ENCODE data around the gene BCL2.

BCL2 gene

DNA sequence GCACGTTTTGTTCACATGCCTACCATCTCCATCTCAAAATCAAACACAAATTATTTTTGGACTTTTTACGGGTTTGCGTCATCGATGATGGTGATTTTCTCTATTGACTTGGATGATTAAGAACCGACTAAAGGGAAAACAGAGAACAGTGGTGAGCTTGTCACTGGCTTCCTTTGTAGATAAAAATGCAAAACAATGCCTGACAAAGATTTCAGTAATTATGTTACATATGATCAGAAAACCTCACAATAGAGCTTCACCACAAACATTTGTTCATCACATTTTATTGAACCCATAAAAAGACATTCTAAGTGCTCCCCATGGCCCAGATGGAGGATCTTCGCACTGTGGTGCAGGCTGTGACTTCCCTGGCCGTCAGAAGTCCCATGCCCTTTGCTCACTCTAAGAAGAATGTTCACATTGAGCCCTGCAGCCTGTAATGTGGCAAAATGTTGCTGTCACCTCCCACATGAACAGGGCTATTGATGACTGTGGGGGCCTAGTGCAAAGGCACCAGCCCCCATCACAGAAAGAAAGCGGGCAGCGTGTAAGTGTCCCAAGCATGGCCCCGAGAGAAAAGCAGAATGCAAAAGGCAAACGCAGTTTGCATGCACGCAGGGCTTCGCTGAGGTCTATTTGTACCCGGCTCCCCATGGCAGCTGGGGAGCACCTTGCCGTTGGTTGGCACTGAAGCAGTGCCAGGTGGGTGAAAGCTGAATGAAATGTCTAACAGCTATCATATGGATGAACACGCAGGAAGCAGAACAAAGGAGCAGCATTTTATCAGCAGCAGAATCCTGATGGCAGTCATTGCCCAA, 60.6 kb downstream of the BCL2 start:
- H3K4me3 ChIP-seq (ENCODE audit: low read depth, low read length): no peak overlapping the region
- TF ChIP-seq, protein P1, sequence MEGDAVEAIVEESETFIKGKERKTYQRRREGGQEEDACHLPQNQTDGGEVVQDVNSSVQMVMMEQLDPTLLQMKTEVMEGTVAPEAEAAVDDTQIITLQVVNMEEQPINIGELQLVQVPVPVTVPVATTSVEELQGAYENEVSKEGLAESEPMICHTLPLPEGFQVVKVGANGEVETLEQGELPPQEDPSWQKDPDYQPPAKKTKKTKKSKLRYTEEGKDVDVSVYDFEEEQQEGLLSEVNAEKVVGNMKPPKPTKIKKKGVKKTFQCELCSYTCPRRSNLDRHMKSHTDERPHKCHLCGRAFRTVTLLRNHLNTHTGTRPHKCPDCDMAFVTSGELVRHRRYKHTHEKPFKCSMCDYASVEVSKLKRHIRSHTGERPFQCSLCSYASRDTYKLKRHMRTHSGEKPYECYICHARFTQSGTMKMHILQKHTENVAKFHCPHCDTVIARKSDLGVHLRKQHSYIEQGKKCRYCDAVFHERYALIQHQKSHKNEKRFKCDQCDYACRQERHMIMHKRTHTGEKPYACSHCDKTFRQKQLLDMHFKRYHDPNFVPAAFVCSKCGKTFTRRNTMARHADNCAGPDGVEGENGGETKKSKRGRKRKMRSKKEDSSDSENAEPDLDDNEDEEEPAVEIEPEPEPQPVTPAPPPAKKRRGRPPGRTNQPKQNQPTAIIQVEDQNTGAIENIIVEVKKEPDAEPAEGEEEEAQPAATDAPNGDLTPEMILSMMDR (IDR thresholded peaks at IDR 0.05; ENCODE audit: insufficient read depth, low read depth, low read length, missing control alignments): no peak
- DNase-seq (ENCODE audit: low read depth): no peak

DNA sequence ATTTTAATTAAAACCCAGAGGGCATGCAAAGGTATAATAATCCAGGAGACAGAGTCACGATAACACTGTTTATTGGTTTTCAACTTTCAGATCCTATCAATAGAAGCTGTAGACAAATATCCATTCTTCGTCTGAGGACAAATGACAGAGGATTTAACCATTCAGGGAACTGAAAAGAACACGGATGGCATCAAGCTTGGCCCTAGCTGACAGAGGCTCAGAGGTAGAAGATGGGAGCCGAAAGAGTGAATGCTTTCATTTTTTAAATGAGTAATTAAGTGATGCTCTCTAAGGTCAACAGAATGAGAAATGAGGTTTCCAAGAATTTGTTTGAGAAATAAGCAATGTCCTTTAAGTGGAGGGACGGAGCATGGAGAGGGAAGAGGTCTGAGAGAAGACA, 62.1 kb downstream of the BCL2 start:
- DNase-seq (ENCODE audit: low read depth): peak; percentile 55
- peak overlapping the region; percentile 3; the same call in 1 of the 2 replicates for H3K4me3 ChIP-seq (ENCODE audit: low read depth, low read length)
- TF ChIP-seq, protein P1 (IDR thresholded peaks at IDR 0.05; ENCODE audit: insufficient read depth, low read depth, low read length, missing control alignments): no peak

DNA sequence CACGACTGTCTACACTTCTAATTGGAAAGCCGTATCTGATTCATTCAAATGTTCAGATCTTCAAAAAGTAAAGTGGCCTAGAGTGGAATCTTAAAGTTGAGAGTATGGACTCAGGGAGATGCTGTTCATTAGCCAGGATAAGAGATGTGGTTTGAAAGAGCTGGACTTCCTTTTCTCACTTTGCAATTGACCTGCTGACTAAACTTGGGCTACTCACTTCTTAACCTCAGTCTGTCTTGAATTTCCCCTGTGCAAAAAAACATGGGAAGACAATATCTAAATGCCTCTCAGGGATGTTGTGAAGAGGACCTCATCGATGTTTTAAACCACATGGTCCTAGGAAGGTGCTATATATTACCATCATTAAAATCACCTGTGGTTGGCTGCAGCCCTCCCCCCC, 64.1 kb downstream of the BCL2 start:
- TF ChIP-seq, protein P1 (IDR thresholded peaks at IDR 0.05; ENCODE audit: insufficient read depth, low read depth, low read length, missing control alignments): no peak
- no peak overlapping the region for H3K4me3 ChIP-seq (ENCODE audit: low read depth, low read length)
- peak; percentile 52 for DNase-seq (ENCODE audit: low read depth)

DNA sequence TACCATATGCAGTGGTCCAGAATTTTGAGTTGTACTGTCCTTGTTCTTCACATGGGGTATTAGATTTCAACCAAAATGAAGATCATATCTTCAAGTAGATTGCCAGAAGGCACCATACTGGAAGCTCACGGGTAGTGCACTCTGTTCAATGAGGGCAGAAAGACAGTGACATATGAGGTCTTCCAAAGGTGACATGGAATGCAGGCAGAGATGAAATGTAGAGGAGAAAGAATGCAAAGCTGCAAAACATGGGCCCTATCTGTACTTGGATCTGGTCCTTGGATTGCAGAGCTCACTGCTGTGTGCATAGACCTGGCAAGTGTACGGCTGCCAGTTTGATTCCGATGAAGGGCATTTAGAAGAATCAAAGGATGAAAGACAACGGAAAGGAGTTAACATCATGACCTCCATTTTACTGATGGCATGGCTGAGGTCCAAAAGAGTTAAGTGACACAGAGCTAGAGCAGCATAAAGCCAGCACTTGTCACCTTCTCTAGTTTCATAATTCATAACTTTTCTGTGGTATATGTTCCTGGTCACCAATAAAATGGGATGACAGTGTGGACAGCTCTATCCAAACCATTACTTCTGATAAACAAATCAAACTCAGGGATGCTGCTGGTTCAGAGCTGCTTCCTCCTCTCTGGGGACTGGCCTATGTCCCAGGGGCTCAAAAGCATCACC, 64.7 kb downstream of the BCL2 start:
- no peak for DNase-seq (ENCODE audit: low read depth)
- TF ChIP-seq, protein P1 (IDR thresholded peaks at IDR 0.05; ENCODE audit: insufficient read depth, low read depth, low read length, missing control alignments): no peak
- H3K4me3 ChIP-seq (ENCODE audit: low read depth, low read length): no peak overlapping the region

DNA sequence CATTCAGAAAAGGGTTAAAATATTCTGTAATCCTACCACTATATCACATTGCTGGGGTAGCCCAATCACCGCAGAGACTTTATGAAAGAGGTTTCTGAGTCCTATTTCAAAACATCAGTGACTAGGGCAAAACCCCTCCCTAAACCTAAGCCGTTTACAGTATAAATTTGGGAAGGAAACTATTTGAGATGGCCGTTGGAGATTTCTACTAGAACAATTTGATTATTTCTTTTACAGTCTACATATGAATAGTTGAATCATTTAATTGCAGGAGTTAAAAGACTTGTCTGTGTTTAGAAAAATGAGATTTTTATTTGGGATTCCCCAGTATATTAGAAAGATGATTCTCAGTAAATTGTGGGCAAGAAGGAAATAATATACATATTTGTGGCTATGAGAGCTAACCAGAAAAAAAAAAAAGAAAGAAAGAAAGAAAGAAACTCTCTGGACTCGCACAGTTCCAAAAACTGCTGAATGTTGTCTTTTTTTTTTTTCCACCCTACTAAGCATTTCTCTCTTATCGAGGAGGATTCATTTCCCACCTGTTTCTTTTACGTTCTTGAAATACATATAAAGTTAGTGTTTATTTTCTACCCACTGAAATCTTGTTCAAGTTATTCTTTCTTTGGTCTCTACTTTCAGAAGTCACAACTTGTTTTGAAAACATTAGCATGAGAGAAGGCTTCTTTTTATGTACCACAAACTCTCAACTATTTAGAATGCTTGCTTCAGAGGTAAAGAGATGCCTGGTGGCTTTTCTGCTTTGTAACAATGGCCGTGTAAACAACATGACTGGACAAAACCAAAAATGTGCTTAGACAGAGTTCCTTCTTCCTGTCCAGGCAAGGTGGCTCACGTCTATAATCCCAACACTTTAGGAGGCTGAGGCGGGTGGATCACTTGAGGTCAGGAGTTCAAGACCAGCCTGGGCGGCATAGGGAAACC, 65.9 kb downstream of the BCL2 start:
- DNase-seq (ENCODE audit: low read depth): peak; percentile 49
- TF ChIP-seq, protein P1 (IDR thresholded peaks at IDR 0.05; ENCODE audit: insufficient read depth, low read depth, low read length, missing control alignments): no peak
- H3K4me3 ChIP-seq (ENCODE audit: low read depth, low read length): no peak overlapping the region

DNA sequence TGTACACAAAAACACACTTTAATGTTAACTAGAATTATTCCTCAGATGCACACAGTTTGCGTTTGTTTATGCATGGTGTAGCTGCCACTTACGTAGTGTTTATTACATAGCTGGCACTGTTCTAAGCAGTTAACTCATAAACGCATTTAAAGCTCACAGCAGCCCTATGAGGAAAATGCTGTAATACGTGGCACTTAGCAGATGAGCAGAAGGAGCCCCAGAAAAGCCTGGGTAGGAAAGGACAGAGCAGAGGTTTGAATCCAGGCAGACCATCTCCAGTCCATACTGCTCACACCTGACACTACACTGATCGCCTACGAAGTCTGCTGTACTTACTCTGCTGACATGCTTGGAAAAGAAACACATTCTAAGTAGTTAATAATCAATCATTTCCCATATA, 66.6 kb downstream of the BCL2 start:
- TF ChIP-seq, protein P1 (IDR thresholded peaks at IDR 0.05; ENCODE audit: insufficient read depth, low read depth, low read length, missing control alignments): no peak
- DNase-seq (ENCODE audit: low read depth): no peak
- H3K4me3 ChIP-seq (ENCODE audit: low read depth, low read length): no peak overlapping the region
